GM12891 (cell line): ENCODE data around the gene TMOD3. TPM values are rescaled to one million over a fixed set of nuclear protein-coding genes. Genes with fewer than 3 reads are reported as not detected.
A peak's percentile ranks its signal among the peaks of the same experiment; 100 is the strongest.
"Not testable (repeated sequence)": the region's sequence is repeated elsewhere in the genome, so short reads cannot be mapped to it uniquely, and the experiment has no call there.

Source experiments
- DNase-seq: peaks from one replicate; pipeline ENCODE4 v3.0.0; 2011; ENCODE audit warnings: low spot score; ENCODE audit not compliant: insufficient read length
- FAIRE-seq: peaks from 2 replicates; lab custom pipeline; 2011; peaks lifted over from hg19 to GRCh38; lab: Jason Lieb, UNC
- PAX5 ChIP-seq: IDR thresholded peaks from 2 replicates; pipeline ENCODE4 v1.6.1; 2011; ENCODE audit warnings: low read length, moderate library complexity, mild to moderate bottlenecking; ENCODE audit not compliant: insufficient read depth, severe bottlenecking
- POLR2A ChIP-seq: IDR thresholded peaks from 2 replicates; pipeline ENCODE4 v1.6.1; 2011; ENCODE audit warnings: low read depth, low read length, control low read depth
- POLR2AphosphoS5 ChIP-seq: IDR thresholded peaks from 2 replicates; pipeline ENCODE4 v1.6.1; 2011; ENCODE audit warnings: low read depth, low read length, control low read depth
- POU2F2 ChIP-seq: IDR thresholded peaks from 2 replicates; pipeline ENCODE4 v1.6.1; 2011; ENCODE audit warnings: low read depth, mild to moderate bottlenecking, control low read depth, low read length, moderate library complexity
- SPI1 ChIP-seq: IDR thresholded peaks from 2 replicates; pipeline ENCODE4 v1.6.1; 2011; ENCODE audit warnings: low read depth, low read length, control low read depth
- TAF1 ChIP-seq: IDR thresholded peaks from 2 replicates; pipeline ENCODE4 v1.6.1; 2011; ENCODE audit warnings: low read depth, low read length, control low read depth
- polyA plus RNA-seq: library from polyadenylated mRNA; unstranded; fragments of >200 nt; gene quantifications from one replicate; pipeline ENCODE4 v1.2.1, GENCODE V29; 2012; ENCODE audit warnings: low read depth, missing spikeins, inconsistent platforms; ENCODE audit not compliant: missing spikeins

Gene TMOD3
- 7.1 TPM for polyA plus RNA-seq

DNA sequence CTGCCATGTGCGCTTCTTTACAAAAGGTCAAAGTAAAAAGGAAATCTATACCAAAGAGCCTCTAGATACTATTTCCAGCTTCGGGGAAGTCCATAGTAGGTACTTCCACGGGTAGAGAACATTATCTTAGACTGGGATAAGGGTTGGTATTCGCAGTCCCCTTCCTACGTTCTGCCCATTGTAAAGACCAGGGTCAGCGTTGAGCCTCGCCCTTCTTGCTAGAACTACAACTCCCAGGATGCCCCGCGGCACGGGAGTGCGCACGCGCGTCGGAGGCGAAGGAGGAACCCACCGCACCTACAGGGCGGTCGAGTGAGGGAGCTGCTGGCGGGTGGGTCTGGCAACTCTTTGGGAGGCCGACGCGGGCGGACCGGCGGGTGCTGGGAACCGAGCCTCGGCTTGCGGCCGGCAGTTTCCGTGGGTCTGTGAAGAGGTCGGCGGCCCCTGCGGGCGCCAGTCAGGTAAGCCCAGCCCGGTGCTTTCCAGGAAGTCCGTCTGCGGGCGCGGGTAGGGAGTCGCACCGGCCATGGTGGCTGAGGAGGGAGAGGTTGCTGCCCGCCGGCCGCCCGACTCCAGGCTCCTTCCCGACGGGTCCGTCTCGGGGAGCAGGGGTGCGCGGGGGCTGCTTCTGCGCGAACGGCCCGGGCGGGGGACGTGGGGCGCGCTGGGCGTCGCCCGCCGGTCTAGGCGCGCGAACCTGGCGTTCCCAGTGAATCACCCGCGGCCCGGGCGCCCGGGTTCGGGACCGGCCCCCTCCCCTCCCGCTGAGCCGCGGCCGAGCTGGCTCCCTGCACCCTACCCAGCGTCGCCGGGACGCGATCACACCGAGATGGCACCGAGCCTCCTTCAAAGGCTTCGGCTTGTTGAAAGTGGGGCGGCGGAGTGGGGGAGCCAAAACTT lies at the start of gene TMOD3:
Gene TMOD3 (plus strand): TSS at position 278 of the 900 bp plus-strand sequence. CDS start 33,232 bp downstream, outside the sequence.
- TF ChIP-seq SPI1 (peak; percentile 22; the same call in 1 of the 2 replicates), TAF1 (peak; percentile 26; the same call in 1 of the 2 replicates), POLR2AphosphoS5 (peak; percentile 83), POLR2A (peak; percentile 81), PAX5 (no peak), POU2F2 (no peak)
- FAIRE-seq (peak; percentile 99), DNase-seq (peak; percentile 81)

DNA sequence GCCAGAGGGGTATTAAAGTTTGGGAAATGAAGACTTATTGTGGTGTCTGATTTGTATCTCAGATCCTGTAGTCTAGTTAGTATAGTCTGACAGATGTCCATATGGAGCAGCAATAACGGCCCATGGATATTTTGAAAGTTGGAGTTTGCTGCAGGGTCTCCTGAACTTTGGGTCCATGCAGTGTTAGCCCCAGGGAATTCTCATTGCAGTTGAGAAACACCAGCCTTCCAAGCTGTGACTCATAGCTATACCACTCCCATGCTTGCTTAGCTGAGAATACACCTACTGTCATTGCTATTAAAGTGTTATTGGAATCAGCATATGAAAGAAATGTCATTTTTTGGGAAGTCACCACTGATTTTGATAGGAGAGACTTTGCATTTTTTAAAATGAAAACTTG lies 48.8 kb upstream of the TMOD3 start:
- DNase-seq (no peak), FAIRE-seq (no peak)
- TF ChIP-seq POU2F2: no peak
- no peak for TF ChIP-seq PAX5
- no peak for TF ChIP-seq POLR2AphosphoS5
- no peak for TF ChIP-seq TAF1

DNA sequence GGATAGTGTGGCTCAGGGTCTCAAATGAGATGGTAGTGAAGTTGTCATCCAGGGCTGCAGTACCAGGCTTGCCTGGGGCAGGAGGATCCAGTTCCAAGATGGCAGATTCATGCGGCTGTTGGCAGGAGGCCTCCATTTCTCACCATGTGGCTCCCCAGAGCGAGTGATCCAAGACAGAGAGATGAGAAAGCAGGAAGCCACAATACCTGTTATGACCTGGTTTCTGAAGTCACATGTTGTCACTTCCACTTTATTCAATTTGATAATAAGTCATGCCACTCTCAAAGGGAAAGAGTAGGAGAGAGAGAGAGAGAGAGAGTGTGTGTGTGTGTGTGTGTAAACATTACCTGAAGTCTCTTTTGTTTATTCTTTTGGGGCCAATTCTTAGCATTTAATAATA lies 47.9 kb upstream of the TMOD3 start:
- no peak for TF ChIP-seq POLR2AphosphoS5
- no peak for TF ChIP-seq SPI1
- TF ChIP-seq PAX5: no peak
- TF ChIP-seq POU2F2: no peak
- TF ChIP-seq POLR2A: no peak
- no peak for TF ChIP-seq TAF1
- FAIRE-seq (no peak), DNase-seq (no peak)

DNA sequence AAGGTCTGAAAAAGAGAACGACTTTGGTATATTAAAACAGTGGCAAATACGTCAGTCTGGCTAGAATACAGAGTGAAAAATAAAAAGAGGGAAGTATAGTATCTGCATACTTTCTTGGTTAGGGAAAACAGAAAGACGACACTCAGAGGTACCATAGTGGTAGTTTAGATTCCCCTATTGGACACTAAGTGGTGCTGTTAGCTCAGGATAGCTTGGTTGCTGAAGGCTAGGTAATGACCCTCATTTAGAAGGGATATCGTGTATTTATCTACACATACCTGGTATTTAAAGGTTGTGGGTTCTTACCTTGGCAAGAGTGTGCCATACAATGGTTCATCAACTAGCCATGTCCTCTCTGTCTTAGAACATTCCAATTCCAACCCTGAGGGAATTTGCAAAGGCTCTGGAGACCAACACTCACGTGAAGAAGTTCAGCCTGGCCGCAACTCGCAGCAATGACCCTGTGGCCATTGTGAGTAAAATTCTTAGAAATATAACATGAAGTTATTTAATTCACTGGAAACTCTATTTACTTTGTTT lies 47.0 kb upstream of the TMOD3 start:
- no peak for TF ChIP-seq PAX5
- TF ChIP-seq POLR2AphosphoS5: no peak
- TF ChIP-seq SPI1: no peak
- no peak for TF ChIP-seq TAF1
- no peak for TF ChIP-seq POU2F2
- no peak for TF ChIP-seq POLR2A
- DNase-seq (no peak), FAIRE-seq (peak; percentile 31)

- no peak for TF ChIP-seq POLR2A
- no peak for TF ChIP-seq PAX5
- TF ChIP-seq POLR2AphosphoS5: no peak
- no peak for TF ChIP-seq POU2F2
- no peak for TF ChIP-seq SPI1
- no peak for TF ChIP-seq TAF1
- no peak for DNase-seq
- FAIRE-seq: no peak
Observed at GRCh38 chr15:51783967-51784366, 45.5 kb upstream of the TMOD3 start.

- not testable (repeated sequence) for DNase-seq, FAIRE-seq
Observed at GRCh38 chr15:51787130-51787529, 42.3 kb upstream of the TMOD3 start.

GRCh38 chr15:51792474-51792873 lies 37.0 kb upstream of the TMOD3 start:
- not testable (repeated sequence) for DNase-seq, FAIRE-seq

GRCh38 chr15:51793521-51794305 lies 35.7 kb upstream of the TMOD3 start:
- DNase-seq: no peak
- FAIRE-seq: no peak

GRCh38 chr15:51796847-51797401 lies 32.5 kb upstream of the TMOD3 start:
- FAIRE-seq: peak; percentile 13
- no peak for TF ChIP-seq POLR2AphosphoS5
- no peak for DNase-seq

More at GRCh38 chr15:51793521-51794305, 35.7 kb upstream of the TMOD3 start:
- TF ChIP-seq POLR2A (no peak), POU2F2 (no peak), POLR2AphosphoS5 (no peak), TAF1 (no peak), SPI1 (no peak), PAX5 (no peak)

DNA sequence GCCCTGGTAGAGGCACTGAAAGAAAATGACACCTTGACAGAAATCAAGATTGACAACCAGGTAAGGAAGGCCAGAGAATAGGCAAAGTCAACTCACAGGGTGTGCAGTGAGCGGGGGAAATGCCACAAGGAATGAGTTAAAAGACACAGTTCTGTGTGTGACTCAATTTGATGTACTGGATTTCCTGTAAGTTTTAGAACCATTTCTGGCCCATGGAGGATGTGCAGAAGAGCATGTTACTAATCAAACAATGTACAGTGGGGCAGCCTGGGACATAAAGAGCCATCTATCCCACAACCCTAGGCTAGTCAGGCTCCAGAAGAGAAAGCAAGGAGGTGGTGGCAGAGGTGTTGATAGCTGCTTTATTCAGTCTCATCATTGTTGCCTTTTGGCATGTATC lies 31.2 kb upstream of the TMOD3 start:
- FAIRE-seq (no peak), DNase-seq (no peak)
- TF ChIP-seq SPI1 (no peak), POLR2AphosphoS5 (no peak), PAX5 (no peak), POLR2A (no peak), TAF1 (no peak), POU2F2 (no peak)
